Epithelial cell of proximal tubule (primary cell): ENCODE measurements around the gene CWF19L1. TPM values are rescaled to one million over a fixed set of nuclear protein-coding genes. Genes with fewer than 3 reads are reported as not detected.

Experiments used
- DNase-seq: peaks from one replicate; pipeline ENCODE4 v3.0.0-alpha.2; 2011; ENCODE audit warnings: low read depth
- H3K4me3 ChIP-seq: 2 replicates; pipeline ENCODE4 v1.5.1; 2011; ENCODE audit warnings: low read depth, mild to moderate bottlenecking, low read length
- CTCF ChIP-seq: conservative IDR thresholded peaks from 2 replicates; pipeline ENCODE4 v1.5.1; 2012; ENCODE audit warnings: low read depth, mild to moderate bottlenecking, low read length
- total RNA-seq: library from RNA; depleted of rRNA; stranded (reverse); fragments of >200 nt; gene quantifications from 2 replicates; pipeline ENCODE4 v1.2.3, GENCODE V29; 2015

Gene CWF19L1
- 27.7 and 43.6 TPM in 2 replicates for total RNA-seq

GRCh38 chr10:100267239-100268104 lies at the start of gene CWF19L1:
Gene CWF19L1, minus strand, starts transcription at chr10:100267638. Its CDS starts 45 bp downstream, at chr10:100267593.
- peak within 1 kb of the TSS; percentile 84 for H3K4me3 ChIP-seq
- no peak for TF ChIP-seq CTCF
- DNase-seq, result peak; percentile 61

DNA sequence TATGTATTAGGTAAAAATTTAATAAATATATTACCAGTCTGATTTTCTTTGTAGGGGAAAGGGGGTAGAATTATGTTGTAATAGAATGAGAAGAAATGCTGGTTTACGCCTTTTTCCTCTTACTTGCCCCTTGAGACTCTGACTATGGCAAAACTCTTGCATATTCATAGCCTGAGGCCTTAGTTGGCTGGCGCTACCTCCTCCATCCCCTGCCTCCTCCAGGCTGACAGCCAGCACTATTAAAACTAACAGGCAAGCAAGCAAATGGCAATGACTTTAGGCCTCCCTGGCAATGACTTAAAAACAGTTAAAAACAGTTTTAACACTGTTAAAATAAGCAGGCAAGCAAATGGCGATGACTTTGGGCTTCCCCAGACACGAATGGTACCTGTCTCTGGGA lies 48.2 kb upstream of the CWF19L1 start:
- no peak for DNase-seq
- TF ChIP-seq CTCF, result no peak
- H3K4me3 ChIP-seq, result no peak overlapping the region

- no peak overlapping the region for H3K4me3 ChIP-seq
- TF ChIP-seq CTCF, result no peak
- no peak for DNase-seq
These were observed 43.9 kb upstream of the CWF19L1 start for GRCh38 chr10:100311298-100311697.

DNA sequence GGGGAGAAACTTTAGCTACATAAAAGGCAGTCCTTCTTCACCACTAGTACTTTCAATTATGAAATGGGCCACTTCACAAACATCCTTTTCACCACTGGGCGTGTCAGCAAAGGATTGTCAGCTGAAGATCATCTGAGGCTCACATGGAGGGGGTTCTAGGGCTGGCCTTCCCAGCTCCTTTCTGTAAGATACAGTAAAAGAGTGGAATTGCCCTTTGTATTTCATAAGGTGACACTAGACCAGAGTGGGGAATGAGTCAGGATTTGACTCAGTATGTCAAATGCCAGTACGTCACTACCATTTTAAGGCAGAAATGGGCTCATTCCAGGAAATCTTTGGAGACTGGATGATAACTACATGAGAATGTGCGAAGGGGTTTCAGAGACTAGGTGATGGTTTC lies 40.2 kb upstream of the CWF19L1 start:
- DNase-seq, result no peak
- no peak for TF ChIP-seq CTCF

DNA sequence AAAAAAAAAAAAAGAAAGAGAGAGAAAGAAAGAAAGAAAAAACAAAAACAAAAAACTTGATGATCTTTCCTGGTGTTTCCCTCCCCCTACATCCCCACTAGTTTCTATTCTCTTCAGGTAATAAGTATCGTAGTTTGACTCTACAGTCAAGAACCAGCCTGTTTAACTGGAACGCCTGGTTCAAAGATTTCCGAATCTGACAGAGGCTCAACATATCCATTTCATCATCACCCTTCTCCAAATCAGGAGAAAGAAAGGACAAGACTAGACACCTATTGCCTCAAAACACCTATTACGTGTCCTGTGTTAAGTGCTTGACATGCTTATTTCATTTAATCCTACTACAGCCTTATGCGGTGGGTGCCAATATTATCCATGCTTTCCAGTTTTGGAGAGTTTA lies 39.4 kb upstream of the CWF19L1 start:
- no peak for DNase-seq
- H3K4me3 ChIP-seq, result no peak overlapping the region
- no peak for TF ChIP-seq CTCF

More for the DNA sequence above, 40.2 kb upstream of the CWF19L1 start:
- H3K4me3 ChIP-seq, result no peak overlapping the region

DNA sequence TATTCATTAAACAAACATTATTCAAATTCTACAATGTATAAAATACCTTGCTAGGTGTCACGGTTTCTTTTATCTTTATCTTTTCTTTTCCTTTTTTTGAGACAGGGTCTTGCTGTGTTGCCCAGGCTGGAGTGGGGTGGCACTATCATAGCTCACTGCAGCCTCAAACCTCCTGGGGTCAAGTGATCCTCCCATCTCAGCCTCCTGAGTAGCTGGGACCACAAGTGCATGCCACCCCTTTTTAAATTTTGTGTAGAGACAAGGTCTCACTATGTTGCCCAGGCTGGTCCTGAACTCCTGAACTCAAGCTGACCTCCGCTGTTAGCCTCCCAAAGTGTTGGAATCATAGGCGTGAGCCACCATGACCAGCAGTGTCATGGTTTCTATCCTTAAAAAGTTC lies 37.0 kb upstream of the CWF19L1 start:
- TF ChIP-seq CTCF, result no peak
- DNase-seq, result no peak
- H3K4me3 ChIP-seq, result no peak overlapping the region
